Fibroblast of skin of abdomen (primary cell): Measurements from ENCODE around the gene FARS2.

Experiments
- DNase-seq: peaks from one replicate; pipeline ENCODE4 v3.0.0-alpha.2; 2013

The FARS2 gene

GRCh38 chr6:5509106-5509505 lies 247.8 kb downstream of the FARS2 start:
- DNase-seq: no peak

- no peak for DNase-seq
Observed at GRCh38 chr6:5510331-5511133, 249.2 kb downstream of the FARS2 start.

- peak; percentile 88 for DNase-seq
Observed at GRCh38 chr6:5511954-5512353, 250.6 kb downstream of the FARS2 start.

- DNase-seq: no peak
Observed at GRCh38 chr6:5512422-5512821, 251.1 kb downstream of the FARS2 start.

GRCh38 chr6:5513408-5513807 lies 252.1 kb downstream of the FARS2 start:
- DNase-seq: no peak

GRCh38 chr6:5514353-5514752 lies 253.0 kb downstream of the FARS2 start:
- DNase-seq: no peak

- DNase-seq: no peak
Observed at GRCh38 chr6:5515200-5515599, 253.9 kb downstream of the FARS2 start.

GRCh38 chr6:5516036-5516435 lies 254.7 kb downstream of the FARS2 start:
- DNase-seq: no peak

GRCh38 chr6:5517796-5518195 lies 256.5 kb downstream of the FARS2 start:
- no peak for DNase-seq

- no peak for DNase-seq
Observed at GRCh38 chr6:5518936-5519491, 257.7 kb downstream of the FARS2 start.

- no peak for DNase-seq
Observed at GRCh38 chr6:5520796-5521195, 259.5 kb downstream of the FARS2 start.

- DNase-seq: no peak
Observed at GRCh38 chr6:5521322-5521721, 260.0 kb downstream of the FARS2 start.

- DNase-seq: no peak
Observed at GRCh38 chr6:5522147-5522546, 260.8 kb downstream of the FARS2 start.

GRCh38 chr6:5524110-5524509 lies 262.8 kb downstream of the FARS2 start:
- DNase-seq: no peak

GRCh38 chr6:5525209-5525608 lies 263.9 kb downstream of the FARS2 start:
- DNase-seq: peak; percentile 80

- DNase-seq: no peak
Observed at GRCh38 chr6:5529015-5529414, 267.7 kb downstream of the FARS2 start.

GRCh38 chr6:5529733-5530132 lies 268.4 kb downstream of the FARS2 start:
- no peak for DNase-seq

GRCh38 chr6:5531161-5531560 lies 269.8 kb downstream of the FARS2 start:
- DNase-seq: no peak

- DNase-seq: no peak
Observed at GRCh38 chr6:5531853-5532375, 270.6 kb downstream of the FARS2 start.

GRCh38 chr6:5532941-5533340 lies 271.6 kb downstream of the FARS2 start:
- no peak for DNase-seq

GRCh38 chr6:5534643-5535042 lies 273.3 kb downstream of the FARS2 start:
- DNase-seq: no peak

- peak; percentile 33 for DNase-seq
Observed at GRCh38 chr6:5536644-5537043, 275.3 kb downstream of the FARS2 start.

- DNase-seq: no peak
Observed at GRCh38 chr6:5537132-5537531, 275.8 kb downstream of the FARS2 start.

GRCh38 chr6:5537967-5538366 lies 276.7 kb downstream of the FARS2 start:
- peak; percentile 81 for DNase-seq
